ENCODE data around the gene ENTPD1. TPM values are rescaled to one million over a fixed set of nuclear protein-coding genes. Genes with fewer than 3 reads are reported as not detected.

ENTPD1 gene
- polyA plus RNA-seq, 3 donors: 62.2 to 71.1 (median 70.4) TPM

- peaks cover 41% of the 10 kb centered on the region for H3K4me1 Mint-ChIP-seq
- H3K27me3 ChIP-seq (ENCODE audit: control insufficient read depth in 2 of 2, insufficient read depth in 2 of 2, low read length in 2 of 2): no peaks in the 10 kb centered on the region
- peak overlapping the region; percentile 21 to 81 for H3K27ac ChIP-seq (ENCODE audit: low read depth in 1 of 2, low read length in 2 of 2)
- no CpG with 5 or more reads among the region's 7 CpGs for WGBS (ENCODE audit: insufficient coverage)
- DNase-seq: peak; percentile 54 to 75 (median 71)
- H3K79me2 ChIP-seq (ENCODE audit: insufficient read depth, low read length): peaks cover 18% of the 10 kb centered on the region
- H3K36me3 Mint-ChIP-seq: peaks cover 55 to 67% of the 10 kb centered on the region in 2 donors
- H3K36me3 ChIP-seq (replicated peaks in 1 of 2; ENCODE audit: control insufficient read depth in 1 of 2, insufficient read depth in 2 of 2, low read length in 2 of 2): peaks cover 55 to 69% of the 10 kb centered on the region in 2 donors
- intact Hi-C loops (cut with micrococcal nuclease): loop anchor here (2.0 kb wide), 2 partner anchors 145 to 149 kb away; partner anchors contain the start of gene TCTN3 (in 1 of the 2)
- TF ChIP-seq, protein P1, sequence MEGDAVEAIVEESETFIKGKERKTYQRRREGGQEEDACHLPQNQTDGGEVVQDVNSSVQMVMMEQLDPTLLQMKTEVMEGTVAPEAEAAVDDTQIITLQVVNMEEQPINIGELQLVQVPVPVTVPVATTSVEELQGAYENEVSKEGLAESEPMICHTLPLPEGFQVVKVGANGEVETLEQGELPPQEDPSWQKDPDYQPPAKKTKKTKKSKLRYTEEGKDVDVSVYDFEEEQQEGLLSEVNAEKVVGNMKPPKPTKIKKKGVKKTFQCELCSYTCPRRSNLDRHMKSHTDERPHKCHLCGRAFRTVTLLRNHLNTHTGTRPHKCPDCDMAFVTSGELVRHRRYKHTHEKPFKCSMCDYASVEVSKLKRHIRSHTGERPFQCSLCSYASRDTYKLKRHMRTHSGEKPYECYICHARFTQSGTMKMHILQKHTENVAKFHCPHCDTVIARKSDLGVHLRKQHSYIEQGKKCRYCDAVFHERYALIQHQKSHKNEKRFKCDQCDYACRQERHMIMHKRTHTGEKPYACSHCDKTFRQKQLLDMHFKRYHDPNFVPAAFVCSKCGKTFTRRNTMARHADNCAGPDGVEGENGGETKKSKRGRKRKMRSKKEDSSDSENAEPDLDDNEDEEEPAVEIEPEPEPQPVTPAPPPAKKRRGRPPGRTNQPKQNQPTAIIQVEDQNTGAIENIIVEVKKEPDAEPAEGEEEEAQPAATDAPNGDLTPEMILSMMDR (IDR thresholded peaks at IDR 0.05): peak; percentile 92
- peak overlapping the region in 1 of 3 experiments; percentile 13 for H3K4me3 ChIP-seq (replicated peaks in 1 of 3; ENCODE audit: low read depth in 2 of 3, low read length in 3 of 3)
- peaks cover 41 to 47% of the 10 kb centered on the region in 2 donors for H3K4me1 ChIP-seq (ENCODE audit: control insufficient read depth in 1 of 2, insufficient read depth in 2 of 2, low read length in 2 of 2)
- H3K9me3 Mint-ChIP-seq: no peaks in the 10 kb centered on the region
- peak overlapping the region in 1 of 2 donors; percentile 66 for H3K4me3 Mint-ChIP-seq
- H2AFZ ChIP-seq (ENCODE audit: insufficient read depth, low read depth, low read length, poor library complexity, severe bottlenecking): no peak overlapping the region
- no peaks in the 10 kb centered on the region for H3K27me3 Mint-ChIP-seq (ENCODE audit: low read depth in 3 of 3)
- H3K27ac Mint-ChIP-seq: peak overlapping the region; percentile 80 to 87 (median 85)
- H3K4me2 ChIP-seq (replicated peaks; ENCODE audit: extremely low read depth, low read length, poor library complexity, severe bottlenecking): peak overlapping the region; percentile 49
- no peaks in the 10 kb centered on the region for H3K9me3 ChIP-seq (replicated peaks in 1 of 2; ENCODE audit: control insufficient read depth in 1 of 2, insufficient read depth in 1 of 2, low read length in 2 of 2)
- peaks cover 6% of the 10 kb centered on the region for H4K20me1 ChIP-seq (ENCODE audit: insufficient read depth, low read length)
- no peak overlapping the region for H3K9ac ChIP-seq (ENCODE audit: insufficient read depth, low read length, poor library complexity, severe bottlenecking)
These were observed 85.9 kb downstream of the ENTPD1 start for GRCh38 chr10:95841661-95842498.

DNA sequence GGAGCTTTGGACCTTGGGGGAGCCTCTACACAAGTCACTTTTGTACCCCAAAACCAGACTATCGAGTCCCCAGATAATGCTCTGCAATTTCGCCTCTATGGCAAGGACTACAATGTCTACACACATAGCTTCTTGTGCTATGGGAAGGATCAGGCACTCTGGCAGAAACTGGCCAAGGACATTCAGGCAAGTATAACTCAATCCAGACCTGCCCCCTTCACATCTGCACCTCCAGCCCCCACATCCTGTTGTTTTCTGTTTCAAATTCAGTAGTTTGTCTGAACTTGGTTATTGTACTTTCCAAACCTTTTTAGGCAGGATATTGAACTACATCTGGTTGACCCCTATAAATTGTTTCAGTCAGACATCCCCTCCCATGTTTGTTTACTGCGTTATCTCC lies 89.4 kb downstream of the ENTPD1 start:
- no peak overlapping the region for H3K9ac ChIP-seq (ENCODE audit: insufficient read depth, low read length, poor library complexity, severe bottlenecking)
- Mint-ChIP-seq H3K4me3 (no peak overlapping the region), H3K36me3 (peaks cover 81 to 90% of the 10 kb centered on the region in 2 donors), H3K4me1 (peaks cover 21% of the 10 kb centered on the region), H3K9me3 (peaks cover 0 to 3% (median 0%) of the 10 kb centered on the region in 7 donors), H3K27me3 (ENCODE audit: low read depth in 3 of 3) (no peaks in the 10 kb centered on the region), H3K27ac (peak overlapping the region in 1 of 7 donors; percentile 21)
- no peaks in the 10 kb centered on the region for H3K27me3 ChIP-seq (ENCODE audit: control insufficient read depth in 2 of 2, insufficient read depth in 2 of 2, low read length in 2 of 2)
- peaks cover 4% of the 10 kb centered on the region for H3K79me2 ChIP-seq (ENCODE audit: insufficient read depth, low read length)
- peaks cover 82 to 90% of the 10 kb centered on the region in 2 donors for H3K36me3 ChIP-seq (replicated peaks in 1 of 2; ENCODE audit: control insufficient read depth in 1 of 2, insufficient read depth in 2 of 2, low read length in 2 of 2)
- no peak overlapping the region for H3K4me3 ChIP-seq (replicated peaks in 1 of 3; ENCODE audit: low read depth in 2 of 3, low read length in 3 of 3)
- no peak overlapping the region for H2AFZ ChIP-seq (ENCODE audit: insufficient read depth, low read depth, low read length, poor library complexity, severe bottlenecking)
- no peak for DNase-seq
- H3K4me1 ChIP-seq (ENCODE audit: control insufficient read depth in 1 of 2, insufficient read depth in 2 of 2, low read length in 2 of 2): peaks cover 18 to 20% of the 10 kb centered on the region in 2 donors
- H4K20me1 ChIP-seq (ENCODE audit: insufficient read depth, low read length): peaks cover 17% of the 10 kb centered on the region
- H3K27ac ChIP-seq (ENCODE audit: low read depth in 1 of 2, low read length in 2 of 2): no peak overlapping the region
- WGBS (ENCODE audit: insufficient coverage): 100% methylated on average over 1 of the region's 3 CpGs
- no peaks in the 10 kb centered on the region for H3K9me3 ChIP-seq (replicated peaks in 1 of 2; ENCODE audit: control insufficient read depth in 1 of 2, insufficient read depth in 1 of 2, low read length in 2 of 2)
- no peak overlapping the region for H3K4me2 ChIP-seq (replicated peaks; ENCODE audit: extremely low read depth, low read length, poor library complexity, severe bottlenecking)
- intact Hi-C loops (cut with micrococcal nuclease): no loop called here
- TF ChIP-seq, protein P1 (IDR thresholded peaks at IDR 0.05): no peak

All from CD14-positive monocyte (primary cell).